HEK293T (cell line): ENCODE measurements around the gene PIK3R1.

Experiments
- CTCF ChIA-PET: fragments of 350-600 bp; formaldehyde crosslinking; extraction: SDS; loops from one replicate; lab custom pipeline; 2021; ENCODE audit warnings: antibody characterized with exemption, inconsistent platforms; lab: Yijun Ruan, JAX
- POLR2A ChIA-PET: fragments of 350-600 bp; formaldehyde crosslinking; extraction: SDS; loops from one replicate; lab custom pipeline; 2020; ENCODE audit warnings: antibody characterized with exemption, inconsistent platforms; lab: Yijun Ruan, JAX
- DNase-seq: peaks from one replicate; pipeline ENCODE4 v3.0.0; 2012; ENCODE audit warnings: mixed read lengths; ENCODE audit errors: extremely low spot score
- ARNT ChIP-seq: fragments of 450-650 bp; IDR thresholded peaks from 2 replicates; pipeline ENCODE4 v1.6.1; 2017; ENCODE audit warnings: mild to moderate bottlenecking
- BHLHE40 ChIP-seq: fragments of 450-650 bp; IDR thresholded peaks from 2 replicates; pipeline ENCODE4 v1.6.1; 2016; ENCODE audit warnings: mild to moderate bottlenecking, moderate library complexity, borderline replicate concordance
- CTBP1 ChIP-seq: fragments of 450-650 bp; IDR thresholded peaks from 2 replicates; pipeline ENCODE4 v1.6.1; 2016; ENCODE audit warnings: borderline replicate concordance
- ELF4 ChIP-seq: fragments of 450-650 bp; IDR thresholded peaks from 2 replicates; pipeline ENCODE4 v1.6.1; 2017; ENCODE audit warnings: antibody characterized with exemption
- FOXA1 ChIP-seq: fragments of 450-650 bp; IDR thresholded peaks from 2 replicates; pipeline ENCODE4 v1.6.1; 2016; ENCODE audit warnings: mild to moderate bottlenecking
- FOXK2 ChIP-seq: fragments of 450-650 bp; IDR thresholded peaks from 2 replicates; pipeline ENCODE4 v1.6.1; 2016; ENCODE audit warnings: mild to moderate bottlenecking
- FOXM1 ChIP-seq: fragments of 450-650 bp; IDR thresholded peaks from 2 replicates; pipeline ENCODE4 v1.6.1; 2017; ENCODE audit warnings: mild to moderate bottlenecking, borderline replicate concordance
- HDGF ChIP-seq: fragments of 450-650 bp; IDR thresholded peaks from 2 replicates; pipeline ENCODE4 v1.6.1; 2017; ENCODE audit warnings: antibody characterized with exemption, borderline replicate concordance
- L3MBTL2 ChIP-seq: fragments of 450-650 bp; conservative IDR thresholded peaks from 2 replicates; pipeline ENCODE4 v1.6.1; 2016; ENCODE audit warnings: mild to moderate bottlenecking
- LEF1 ChIP-seq: fragments of 450-650 bp; IDR thresholded peaks from 2 replicates; pipeline ENCODE4 v1.6.1; 2017; ENCODE audit warnings: mild to moderate bottlenecking, borderline replicate concordance
- NFRKB ChIP-seq: fragments of 450-650 bp; IDR thresholded peaks from 2 replicates; pipeline ENCODE4 v1.6.1; 2016; ENCODE audit warnings: mild to moderate bottlenecking, moderate library complexity
- PKNOX1 ChIP-seq: fragments of 450-650 bp; IDR thresholded peaks from 2 replicates; pipeline ENCODE4 v1.6.1; 2016
- SP1 ChIP-seq: fragments of 450-650 bp; IDR thresholded peaks from 2 replicates; pipeline ENCODE4 v1.6.1; 2017
- SUZ12 ChIP-seq: fragments of 450-650 bp; IDR thresholded peaks from 2 replicates; pipeline ENCODE4 v1.6.1; 2016; ENCODE audit warnings: mild to moderate bottlenecking
- TARDBP ChIP-seq: fragments of 450-650 bp; IDR thresholded peaks from 2 replicates; pipeline ENCODE4 v1.6.1; 2016
- ZNF384 ChIP-seq: fragments of 450-650 bp; IDR thresholded peaks from 2 replicates; pipeline ENCODE4 v1.6.1; 2016

PIK3R1 gene

GRCh38 chr5:68303754-68304420 lies 88.3 kb downstream of the PIK3R1 start:
- ChIA-PET CTCF (no interaction called here), POLR2A (no interaction called here)
- no peak for TF ChIP-seq FOXM1
- TF ChIP-seq TARDBP, result no peak
- no peak for TF ChIP-seq CTBP1
- no peak for TF ChIP-seq ARNT
- no peak for TF ChIP-seq BHLHE40
- TF ChIP-seq ELF4, result no peak
- TF ChIP-seq NFRKB, result no peak
- TF ChIP-seq FOXK2, result no peak
- TF ChIP-seq SP1, result no peak
- TF ChIP-seq PKNOX1, result no peak
- no peak for TF ChIP-seq FOXA1
- TF ChIP-seq HDGF, result no peak
- no peak for DNase-seq

- no peak for DNase-seq
- TF ChIP-seq FOXK2, result no peak
- TF ChIP-seq HDGF, result no peak
- no peak for TF ChIP-seq SP1
- ChIA-PET CTCF (no interaction called here), POLR2A (no interaction called here)
Observed at GRCh38 chr5:68304421-68305052, 89.0 kb downstream of the PIK3R1 start.

GRCh38 chr5:68305223-68305870 lies 89.8 kb downstream of the PIK3R1 start:
- no peak for DNase-seq
- POLR2A ChIA-PET, result no interaction called here
- TF ChIP-seq SUZ12 (no peak), TARDBP (no peak), L3MBTL2 (no peak), FOXM1 (no peak), ZNF384 (no peak), CTBP1 (no peak), NFRKB (no peak), SP1 (no peak), FOXA1 (no peak), HDGF (no peak), ELF4 (no peak), LEF1 (no peak), PKNOX1 (no peak), ARNT (no peak), FOXK2 (no peak), BHLHE40 (no peak)
- CTCF ChIA-PET, result no interaction called here

- no peak for DNase-seq
- POLR2A ChIA-PET, result no interaction called here
- CTCF ChIA-PET, result no interaction called here
- no peak for TF ChIP-seq LEF1
- TF ChIP-seq FOXK2, result no peak
- TF ChIP-seq ZNF384, result no peak
- no peak for TF ChIP-seq PKNOX1
Observed at GRCh38 chr5:68306361-68307014, 90.9 kb downstream of the PIK3R1 start.

- CTCF ChIA-PET, result no interaction called here
- DNase-seq, result no peak
- POLR2A ChIA-PET, result no interaction called here
- TF ChIP-seq ARNT (no peak), LEF1 (no peak), SP1 (no peak), TARDBP (no peak), L3MBTL2 (no peak), BHLHE40 (no peak), NFRKB (no peak), HDGF (no peak), ELF4 (no peak), FOXK2 (no peak), PKNOX1 (no peak), ZNF384 (no peak)
Observed at GRCh38 chr5:68313336-68313735, 97.8 kb downstream of the PIK3R1 start.
